ENCODE results near the gene FGFR4. TPM values are rescaled to one million over a fixed set of nuclear protein-coding genes. Genes with fewer than 3 reads are reported as not detected.

Gene FGFR4
- 0.09 and 0.36 TPM in 2 replicates for total RNA-seq

GRCh38 chr5:177086654-177087397 lies at the start of gene FGFR4:
FGFR4 (plus strand) TSS chr5:177086915; CDS start chr5:177089603, 2,688 bp downstream.

DNA sequence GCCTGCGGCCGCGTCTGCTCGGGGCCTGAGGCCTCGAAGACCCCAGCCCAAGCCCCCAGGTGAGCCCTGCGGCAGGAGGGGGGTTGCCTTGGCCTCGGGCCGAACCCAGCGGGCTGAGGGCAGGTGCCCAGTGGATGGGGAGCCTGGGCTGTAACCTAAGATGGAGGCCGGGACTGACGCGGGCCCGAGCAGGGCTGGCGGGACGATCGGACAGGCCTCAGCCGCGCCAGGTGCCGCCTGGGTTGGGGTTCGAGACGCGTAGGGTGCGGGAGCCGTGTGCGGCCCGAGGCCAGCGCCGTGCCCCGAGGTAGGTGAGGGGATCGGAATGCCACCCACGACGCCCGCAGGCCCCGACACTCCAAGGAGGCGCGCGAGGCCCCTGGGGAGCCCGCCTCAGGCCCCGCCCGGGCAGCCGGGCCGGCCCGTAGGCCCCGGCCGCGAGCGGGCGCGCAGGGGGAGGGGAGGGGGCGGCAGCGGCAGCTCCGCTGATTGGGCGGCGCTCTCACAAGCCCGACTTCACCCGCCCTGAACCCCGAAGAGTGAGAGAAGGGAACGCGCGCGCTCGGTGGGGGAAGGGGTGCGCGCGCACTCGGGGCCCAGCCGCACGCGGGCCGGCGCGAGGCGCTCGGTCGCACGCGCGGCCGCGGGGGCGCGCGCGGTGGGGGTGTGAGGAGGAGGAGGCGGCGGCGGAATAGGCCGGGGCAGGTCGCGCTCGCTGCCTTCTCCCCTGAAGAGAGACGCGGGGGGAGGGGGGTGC lies 46.6 kb downstream of the FGFR4 start, which contains the start of gene NSD1:
Gene NSD1, plus strand, starts transcription at position 678 of the 757 bp plus-strand sequence. CDS start 1,331 bp downstream, outside the sequence.

Other genes with a start within 250 kb of the FGFR4 start
- gene HK3, start 187.6 kb upstream of the FGFR4 start, total RNA-seq, result not detected in 2 replicates
- gene UIMC1, start 80.1 kb upstream of the FGFR4 start, total RNA-seq, result 38.8 and 47.2 TPM in 2 replicates
- 20.1 and 20.2 TPM in 2 replicates for gene ZNF346, start 64.2 kb upstream of the FGFR4 start, total RNA-seq
- gene NSD1, start 46.9 kb downstream of the FGFR4 start, total RNA-seq, result 30.5 and 38.3 TPM in 2 replicates
- 14.0 and 22.0 TPM in 2 replicates for gene RAB24, start 216.8 kb downstream of the FGFR4 start, total RNA-seq
- 114 and 156 TPM in 2 replicates for gene PRELID1, start 216.9 kb downstream of the FGFR4 start, total RNA-seq
- 6.6 and 12.1 TPM in 2 replicates for gene MXD3, start 225.0 kb downstream of the FGFR4 start, total RNA-seq

Data from endothelial cell of coronary artery (primary cell).